SU-DHL-6 (cell line): ENCODE data around the gene APBA3.

ENCODE experiments used
- H2AFZ ChIP-seq: fragments of 200-600 bp; sonication (generic); 2 replicates; pipeline ENCODE4 v1.6.1; 2014; ENCODE audit warnings: low read depth, mild to moderate bottlenecking, moderate library complexity, mixed read lengths, antibody characterized with exemption, low read length; ENCODE audit not compliant: severe bottlenecking
- H3F3A ChIP-seq: fragments of 200-600 bp; shearing (Covaris generic); 2 replicates; pipeline ENCODE4 v1.6.0; 2016; ENCODE audit warnings: antibody characterized with exemption, mild to moderate bottlenecking; ENCODE audit not compliant: insufficient read depth
- H3K27ac ChIP-seq: fragments of 200-600 bp; sonication (generic); 2 replicates; pipeline ENCODE4 v1.5.1; 2016; ENCODE audit warnings: low read depth, mild to moderate bottlenecking, low read length, moderate library complexity, mixed read lengths
- H3K27me3 ChIP-seq: fragments of 200-600 bp; sonication (generic), shearing (Covaris generic); 2 replicates; pipeline ENCODE4 v1.6.0; 2014; ENCODE audit warnings: mild to moderate bottlenecking, low read length
- H3K36me3 ChIP-seq: fragments of 200-600 bp; sonication (generic); 2 replicates; pipeline ENCODE4 v1.6.1; 2014; ENCODE audit warnings: mild to moderate bottlenecking, low read length, mixed read lengths
- H3K4me2 ChIP-seq: fragments of 300-600, 200-600 bp; shearing (Covaris generic), sonication (generic); 2 replicates; pipeline ENCODE4 v1.6.0; 2014; ENCODE audit warnings: low read length, low read depth, mild to moderate bottlenecking; ENCODE audit not compliant: poor library complexity, severe bottlenecking
- H3K4me3 ChIP-seq: fragments of 200-600 bp; sonication (generic); 2 replicates; pipeline ENCODE4 v1.5.1; 2014; ENCODE audit warnings: antibody characterized with exemption, low read length, mild to moderate bottlenecking, mixed read lengths; ENCODE audit not compliant: insufficient read depth, poor library complexity, severe bottlenecking
- H3K79me2 ChIP-seq: fragments of 200-600 bp; sonication (generic); 2 replicates; pipeline ENCODE4 v1.6.1; 2014; ENCODE audit warnings: mild to moderate bottlenecking, low read length, moderate library complexity; ENCODE audit not compliant: insufficient read depth
- H3K9ac ChIP-seq: fragments of 200-600 bp; sonication (generic); 2 replicates; pipeline ENCODE4 v1.7.0; 2014; ENCODE audit warnings: mild to moderate bottlenecking, low read length
- H3K9me2 ChIP-seq: fragments of 200-600 bp; sonication (generic); replicated peaks from 2 replicates; pipeline ENCODE4 v1.6.1; 2014; ENCODE audit warnings: low read length; ENCODE audit not compliant: insufficient read depth
- H3K9me3 ChIP-seq: fragments of 200-600 bp; sonication (generic); 2 replicates; pipeline ENCODE4 v1.6.1; 2014; ENCODE audit warnings: low read length, mixed read lengths; ENCODE audit not compliant: insufficient read depth
- H4K20me1 ChIP-seq: fragments of 200-600 bp; sonication (generic); 2 replicates; pipeline ENCODE4 v1.6.1; 2014; ENCODE audit warnings: low read depth, mild to moderate bottlenecking, antibody characterized with exemption, low read length, moderate library complexity, mixed read lengths
- EZH2phosphoT487 ChIP-seq: fragments of 200-600 bp; sonication (generic), shearing (Covaris generic); conservative IDR thresholded peaks from 2 replicates; pipeline ENCODE4 v1.6.1; 2018; ENCODE audit warnings: mild to moderate bottlenecking, antibody characterized with exemption, low read length, moderate library complexity, mixed read lengths
- TF ChIP-seq, protein P1 (sequence below): fragments of 200-600 bp; sonication (generic); IDR thresholded peaks from one replicate; pipeline ENCODE4 v1.5.1; 2017; ENCODE audit warnings: antibody characterized with exemption, mild to moderate bottlenecking, low read length, moderate library complexity; ENCODE audit not compliant: insufficient read depth, poor library complexity, severe bottlenecking

The APBA3 gene

DNA sequence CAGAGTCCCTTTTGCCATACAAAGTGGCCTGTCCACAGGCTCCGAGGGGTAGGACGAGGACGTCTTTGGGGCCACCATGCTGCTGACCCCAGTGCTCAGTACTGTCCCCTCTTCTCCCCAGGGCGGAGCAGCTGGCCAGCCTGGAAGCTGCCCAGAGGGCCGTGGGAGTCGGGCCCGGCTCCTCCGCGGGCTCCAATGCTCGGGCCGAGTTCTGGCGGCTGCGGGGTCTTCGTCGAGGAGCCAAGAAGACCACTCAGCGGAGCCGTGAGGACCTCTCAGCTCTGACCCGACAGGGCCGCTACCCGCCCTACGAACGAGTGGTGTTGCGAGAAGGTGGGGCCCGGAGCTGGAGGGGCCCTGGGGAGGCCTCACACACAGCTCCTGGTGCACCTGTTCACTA lies 21.1 kb downstream of the APBA3 start:
- no peaks in the 10 kb centered on the region for H4K20me1 ChIP-seq
- no peaks in the 10 kb centered on the region for H3K79me2 ChIP-seq
- no peak overlapping the region for H3K4me3 ChIP-seq
- no peaks in the 10 kb centered on the region for H3K9me3 ChIP-seq
- H3K36me3 ChIP-seq = no peaks in the 10 kb centered on the region
- no peak overlapping the region for H3K27ac ChIP-seq
- H3K27me3 ChIP-seq = no peaks in the 10 kb centered on the region
- no peak overlapping the region for H2AFZ ChIP-seq
- H3K4me2 ChIP-seq = no peak overlapping the region
- no peak overlapping the region for H3K9ac ChIP-seq
- H3K9me2 ChIP-seq = no peaks in the 10 kb centered on the region
- TF ChIP-seq, protein P1, sequence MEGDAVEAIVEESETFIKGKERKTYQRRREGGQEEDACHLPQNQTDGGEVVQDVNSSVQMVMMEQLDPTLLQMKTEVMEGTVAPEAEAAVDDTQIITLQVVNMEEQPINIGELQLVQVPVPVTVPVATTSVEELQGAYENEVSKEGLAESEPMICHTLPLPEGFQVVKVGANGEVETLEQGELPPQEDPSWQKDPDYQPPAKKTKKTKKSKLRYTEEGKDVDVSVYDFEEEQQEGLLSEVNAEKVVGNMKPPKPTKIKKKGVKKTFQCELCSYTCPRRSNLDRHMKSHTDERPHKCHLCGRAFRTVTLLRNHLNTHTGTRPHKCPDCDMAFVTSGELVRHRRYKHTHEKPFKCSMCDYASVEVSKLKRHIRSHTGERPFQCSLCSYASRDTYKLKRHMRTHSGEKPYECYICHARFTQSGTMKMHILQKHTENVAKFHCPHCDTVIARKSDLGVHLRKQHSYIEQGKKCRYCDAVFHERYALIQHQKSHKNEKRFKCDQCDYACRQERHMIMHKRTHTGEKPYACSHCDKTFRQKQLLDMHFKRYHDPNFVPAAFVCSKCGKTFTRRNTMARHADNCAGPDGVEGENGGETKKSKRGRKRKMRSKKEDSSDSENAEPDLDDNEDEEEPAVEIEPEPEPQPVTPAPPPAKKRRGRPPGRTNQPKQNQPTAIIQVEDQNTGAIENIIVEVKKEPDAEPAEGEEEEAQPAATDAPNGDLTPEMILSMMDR = no peak
- TF ChIP-seq EZH2phosphoT487 = no peak
- H3F3A ChIP-seq = no peaks in the 10 kb centered on the region

DNA sequence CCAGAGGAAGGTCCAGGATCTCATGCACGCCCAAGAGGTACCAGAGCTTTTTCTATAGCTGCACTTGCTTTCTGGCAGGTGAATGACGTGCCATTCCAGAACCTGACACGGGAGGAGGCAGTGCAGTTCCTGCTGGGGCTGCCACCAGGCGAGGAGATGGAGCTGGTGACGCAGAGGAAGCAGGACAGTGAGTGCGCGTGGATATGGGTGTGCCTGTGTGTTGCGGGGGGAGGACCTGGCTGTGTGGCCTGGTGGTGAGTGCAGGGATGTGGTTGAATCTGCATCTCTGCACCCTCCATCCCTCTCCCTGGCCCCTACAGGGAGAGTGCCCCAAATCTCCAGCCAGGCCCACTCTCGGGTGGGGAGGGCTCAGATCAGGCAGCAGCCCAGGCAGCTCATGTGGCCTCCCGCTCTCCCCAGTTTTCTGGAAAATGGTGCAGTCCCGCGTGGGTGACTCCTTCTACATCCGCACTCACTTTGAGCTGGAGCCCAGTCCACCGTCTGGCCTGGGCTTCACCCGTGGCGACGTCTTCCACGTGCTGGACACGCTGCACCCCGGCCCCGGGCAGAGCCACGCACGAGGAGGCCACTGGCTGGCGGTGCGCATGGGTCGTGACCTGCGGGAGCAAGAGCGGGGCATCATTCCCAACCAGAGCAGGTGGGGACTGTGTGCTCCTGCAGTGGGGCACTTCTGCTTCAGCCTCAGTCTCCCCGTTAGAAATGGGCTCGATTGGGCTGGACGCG lies 22.8 kb downstream of the APBA3 start:
- no peak overlapping the region for H3K4me2 ChIP-seq
- H3K9me3 ChIP-seq = no peaks in the 10 kb centered on the region
- H3K79me2 ChIP-seq = no peaks in the 10 kb centered on the region
- no peaks in the 10 kb centered on the region for H4K20me1 ChIP-seq
- H2AFZ ChIP-seq = no peak overlapping the region
- TF ChIP-seq, protein P1 = no peak
- no peak for TF ChIP-seq EZH2phosphoT487
- no peak overlapping the region for H3K27ac ChIP-seq
- H3K9me2 ChIP-seq = no peaks in the 10 kb centered on the region
- no peaks in the 10 kb centered on the region for H3F3A ChIP-seq
- no peak overlapping the region for H3K4me3 ChIP-seq
- no peaks in the 10 kb centered on the region for H3K36me3 ChIP-seq
- H3K27me3 ChIP-seq = no peaks in the 10 kb centered on the region
- H3K9ac ChIP-seq = no peak overlapping the region

DNA sequence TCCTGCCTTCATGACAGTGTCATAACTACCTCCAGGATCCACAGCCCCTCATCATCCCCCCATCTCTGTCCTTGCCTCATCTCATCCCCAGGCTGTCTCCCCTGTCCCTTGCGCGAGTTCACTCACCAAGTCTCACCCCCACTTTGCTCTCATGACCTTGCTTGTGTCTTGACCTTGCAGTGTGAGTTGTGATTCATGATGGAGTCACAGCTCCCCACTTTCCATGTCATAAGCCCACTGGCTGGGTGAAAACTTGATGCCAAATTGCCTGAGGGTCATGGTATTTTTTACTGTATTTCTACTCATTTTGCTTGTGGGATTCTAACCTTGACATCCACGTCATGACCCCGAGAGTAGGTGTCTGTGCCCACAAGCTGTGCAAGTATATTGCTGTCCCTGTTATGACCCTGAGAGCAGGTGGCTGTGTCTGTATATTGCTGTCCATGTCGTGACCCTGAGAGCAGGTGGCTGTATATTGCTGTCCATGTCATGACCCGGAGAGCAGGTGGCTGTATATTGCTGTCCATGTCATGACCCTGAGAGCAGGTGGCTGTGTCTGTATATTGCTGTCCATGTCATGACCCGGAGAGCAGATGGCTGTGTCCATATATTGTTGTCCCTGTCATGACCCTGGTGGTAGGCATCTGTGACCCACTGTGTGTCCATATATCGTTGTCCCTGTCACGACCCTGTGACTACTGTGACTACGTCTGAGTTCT lies 23.8 kb downstream of the APBA3 start:
- Histone ChIP-seq H3K79me2 (no peaks in the 10 kb centered on the region), H3K9ac (no peak overlapping the region), H3K27me3 (no peaks in the 10 kb centered on the region), H4K20me1 (no peaks in the 10 kb centered on the region), H3K4me2 (no peak overlapping the region), H2AFZ (no peak overlapping the region), H3K4me3 (no peak overlapping the region), H3K9me3 (no peaks in the 10 kb centered on the region), H3F3A (no peaks in the 10 kb centered on the region), H3K27ac (no peak overlapping the region), H3K36me3 (no peaks in the 10 kb centered on the region), H3K9me2 (no peaks in the 10 kb centered on the region)
- TF ChIP-seq, protein P1 = no peak
- TF ChIP-seq EZH2phosphoT487 = no peak
